Neural cell (in vitro differentiated cells): ENCODE results near the gene ESPNL.

Source experiments
- EP300 ChIP-seq: fragments of 450-650 bp; conservative IDR thresholded peaks from 2 replicates; pipeline ENCODE4 v1.6.1; 2014; ENCODE audit warnings: antibody characterized with exemption, mild to moderate bottlenecking, moderate library complexity; ENCODE audit not compliant: poor library complexity, severe bottlenecking
- EZH2 ChIP-seq: fragments of 200-600, 300-800 bp; shearing (Covaris generic), sonication (generic); IDR thresholded peaks from 2 replicates; pipeline ENCODE4 v1.6.1; 2014; ENCODE audit warnings: antibody characterized with exemption, low read length, borderline replicate concordance, mild to moderate bottlenecking; ENCODE audit not compliant: insufficient read depth, poor library complexity, severe bottlenecking
- MXI1 ChIP-seq: fragments of 450-650 bp; conservative IDR thresholded peaks from 2 replicates; pipeline ENCODE4 v1.6.1; 2014; ENCODE audit warnings: antibody characterized with exemption, mild to moderate bottlenecking; ENCODE audit not compliant: poor library complexity, severe bottlenecking
- POLR2AphosphoS5 ChIP-seq: IDR thresholded peaks from 2 replicates; pipeline ENCODE4 v1.6.1; 2012
- RAD21 ChIP-seq: fragments of 450-650 bp; conservative IDR thresholded peaks from 2 replicates; pipeline ENCODE4 v1.6.1; 2014; ENCODE audit warnings: antibody characterized with exemption, mild to moderate bottlenecking, moderate library complexity
- SMC3 ChIP-seq: fragments of 450-650 bp; conservative IDR thresholded peaks from 2 replicates; pipeline ENCODE4 v1.6.1; 2014; ENCODE audit warnings: antibody characterized with exemption, mild to moderate bottlenecking, moderate library complexity; ENCODE audit not compliant: poor library complexity
- TAF1 ChIP-seq: IDR thresholded peaks from 2 replicates; pipeline ENCODE4 v1.6.1; 2012; ENCODE audit warnings: low read depth
- TF ChIP-seq, protein P1 (sequence below): fragments of 450-650 bp; IDR thresholded peaks from 2 replicates; pipeline ENCODE4 v1.5.1; 2014; ENCODE audit warnings: antibody characterized with exemption, mild to moderate bottlenecking, moderate library complexity; ENCODE audit not compliant: poor library complexity, severe bottlenecking
- TF ChIP-seq, protein P2 (sequence below): IDR thresholded peaks from 2 replicates; pipeline ENCODE4 v1.6.1; 2012; ENCODE audit warnings: borderline replicate concordance

DNA sequence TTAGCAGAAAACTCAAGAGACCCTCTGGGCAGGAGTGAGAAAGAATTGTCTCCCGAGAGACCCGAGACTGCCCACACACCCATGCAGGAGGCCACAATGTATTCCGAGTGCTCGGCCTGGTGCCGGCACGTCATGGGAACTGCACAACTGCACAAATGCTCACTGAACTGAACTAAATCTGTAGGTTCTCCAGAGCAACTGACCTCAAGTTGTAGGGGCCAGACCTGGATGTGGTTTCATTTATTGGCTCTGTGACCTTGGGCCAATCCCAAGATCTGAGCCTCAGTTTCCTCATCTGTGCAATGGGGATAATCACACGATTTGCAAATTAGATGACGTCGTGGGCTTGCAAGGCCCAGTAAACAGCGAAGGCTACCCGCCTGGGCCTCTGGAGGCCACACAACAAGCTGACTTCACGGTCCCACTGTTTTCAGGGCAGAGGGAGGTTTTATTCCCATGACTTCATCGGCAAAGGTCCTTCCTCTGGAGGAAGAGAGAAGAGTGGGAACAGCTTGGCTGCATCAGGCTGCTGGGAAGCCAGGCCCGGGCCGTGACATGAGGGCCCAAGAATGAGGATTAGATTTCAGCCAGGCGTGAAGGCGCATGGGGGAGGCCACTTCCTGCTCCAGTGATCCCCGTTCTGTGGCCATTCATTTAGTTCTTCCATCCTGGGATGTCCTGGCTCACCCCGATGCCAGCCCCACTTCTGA, 55.1 kb downstream of the ESPNL start:
- TF ChIP-seq, protein P1, sequence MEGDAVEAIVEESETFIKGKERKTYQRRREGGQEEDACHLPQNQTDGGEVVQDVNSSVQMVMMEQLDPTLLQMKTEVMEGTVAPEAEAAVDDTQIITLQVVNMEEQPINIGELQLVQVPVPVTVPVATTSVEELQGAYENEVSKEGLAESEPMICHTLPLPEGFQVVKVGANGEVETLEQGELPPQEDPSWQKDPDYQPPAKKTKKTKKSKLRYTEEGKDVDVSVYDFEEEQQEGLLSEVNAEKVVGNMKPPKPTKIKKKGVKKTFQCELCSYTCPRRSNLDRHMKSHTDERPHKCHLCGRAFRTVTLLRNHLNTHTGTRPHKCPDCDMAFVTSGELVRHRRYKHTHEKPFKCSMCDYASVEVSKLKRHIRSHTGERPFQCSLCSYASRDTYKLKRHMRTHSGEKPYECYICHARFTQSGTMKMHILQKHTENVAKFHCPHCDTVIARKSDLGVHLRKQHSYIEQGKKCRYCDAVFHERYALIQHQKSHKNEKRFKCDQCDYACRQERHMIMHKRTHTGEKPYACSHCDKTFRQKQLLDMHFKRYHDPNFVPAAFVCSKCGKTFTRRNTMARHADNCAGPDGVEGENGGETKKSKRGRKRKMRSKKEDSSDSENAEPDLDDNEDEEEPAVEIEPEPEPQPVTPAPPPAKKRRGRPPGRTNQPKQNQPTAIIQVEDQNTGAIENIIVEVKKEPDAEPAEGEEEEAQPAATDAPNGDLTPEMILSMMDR, result no peak
- TF ChIP-seq, protein P2, sequence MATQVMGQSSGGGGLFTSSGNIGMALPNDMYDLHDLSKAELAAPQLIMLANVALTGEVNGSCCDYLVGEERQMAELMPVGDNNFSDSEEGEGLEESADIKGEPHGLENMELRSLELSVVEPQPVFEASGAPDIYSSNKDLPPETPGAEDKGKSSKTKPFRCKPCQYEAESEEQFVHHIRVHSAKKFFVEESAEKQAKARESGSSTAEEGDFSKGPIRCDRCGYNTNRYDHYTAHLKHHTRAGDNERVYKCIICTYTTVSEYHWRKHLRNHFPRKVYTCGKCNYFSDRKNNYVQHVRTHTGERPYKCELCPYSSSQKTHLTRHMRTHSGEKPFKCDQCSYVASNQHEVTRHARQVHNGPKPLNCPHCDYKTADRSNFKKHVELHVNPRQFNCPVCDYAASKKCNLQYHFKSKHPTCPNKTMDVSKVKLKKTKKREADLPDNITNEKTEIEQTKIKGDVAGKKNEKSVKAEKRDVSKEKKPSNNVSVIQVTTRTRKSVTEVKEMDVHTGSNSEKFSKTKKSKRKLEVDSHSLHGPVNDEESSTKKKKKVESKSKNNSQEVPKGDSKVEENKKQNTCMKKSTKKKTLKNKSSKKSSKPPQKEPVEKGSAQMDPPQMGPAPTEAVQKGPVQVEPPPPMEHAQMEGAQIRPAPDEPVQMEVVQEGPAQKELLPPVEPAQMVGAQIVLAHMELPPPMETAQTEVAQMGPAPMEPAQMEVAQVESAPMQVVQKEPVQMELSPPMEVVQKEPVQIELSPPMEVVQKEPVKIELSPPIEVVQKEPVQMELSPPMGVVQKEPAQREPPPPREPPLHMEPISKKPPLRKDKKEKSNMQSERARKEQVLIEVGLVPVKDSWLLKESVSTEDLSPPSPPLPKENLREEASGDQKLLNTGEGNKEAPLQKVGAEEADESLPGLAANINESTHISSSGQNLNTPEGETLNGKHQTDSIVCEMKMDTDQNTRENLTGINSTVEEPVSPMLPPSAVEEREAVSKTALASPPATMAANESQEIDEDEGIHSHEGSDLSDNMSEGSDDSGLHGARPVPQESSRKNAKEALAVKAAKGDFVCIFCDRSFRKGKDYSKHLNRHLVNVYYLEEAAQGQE, result no peak
- TF ChIP-seq POLR2AphosphoS5 (no peak), EZH2 (no peak), SMC3 (no peak), TAF1 (no peak), MXI1 (no peak), EP300 (no peak), RAD21 (no peak)
